Hematopoietic multipotent progenitor cell (in vitro differentiated cells): ENCODE measurements around the gene PDCD1. TPM values are rescaled to one million over a fixed set of nuclear protein-coding genes. Genes with fewer than 3 reads are reported as not detected.
A peak's percentile ranks its signal among the peaks of the same experiment; 100 is the strongest.
"Not testable (repeated sequence)": the region's sequence is repeated elsewhere in the genome, so short reads cannot be mapped to it uniquely, and the experiment has no call there.

Source experiments
- DNase-seq, 3 donors: peaks; one replicate each; pipeline ENCODE4 v3.0.0-alpha.2; 2011 to 2015; ENCODE audit warnings: low read depth in 2 of 3, low spot score in 2 of 3
- total RNA-seq: library from RNA; depleted of rRNA; stranded (reverse); fragments of >200 nt; gene quantifications from one replicate; pipeline ENCODE4 v1.2.3, GENCODE V29; 2012

PDCD1 gene
- total RNA-seq, 1 donor = 0.27 TPM

DNA sequence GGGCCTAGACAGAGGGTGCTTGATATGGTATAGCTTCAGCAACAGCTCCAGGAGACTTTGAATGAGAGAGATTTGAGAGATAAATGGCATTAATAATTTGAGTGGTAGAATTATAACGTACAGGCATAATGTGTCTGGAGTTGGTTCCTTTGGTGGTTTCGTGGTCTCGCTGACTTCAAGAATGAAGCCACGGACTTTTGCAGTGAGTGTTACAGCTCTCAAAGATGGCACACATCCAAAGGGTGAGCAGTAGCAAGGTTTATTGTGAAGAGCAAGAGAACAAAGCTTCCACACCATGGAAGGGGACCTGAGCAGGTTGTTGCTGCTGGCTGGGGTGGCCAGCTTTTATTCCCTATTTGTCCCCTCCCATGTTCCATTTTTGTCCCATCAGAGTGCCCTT is 23.1 kb downstream of the PDCD1 start:
- peak in 1 of 3 donors; percentile 54 for DNase-seq

DNA sequence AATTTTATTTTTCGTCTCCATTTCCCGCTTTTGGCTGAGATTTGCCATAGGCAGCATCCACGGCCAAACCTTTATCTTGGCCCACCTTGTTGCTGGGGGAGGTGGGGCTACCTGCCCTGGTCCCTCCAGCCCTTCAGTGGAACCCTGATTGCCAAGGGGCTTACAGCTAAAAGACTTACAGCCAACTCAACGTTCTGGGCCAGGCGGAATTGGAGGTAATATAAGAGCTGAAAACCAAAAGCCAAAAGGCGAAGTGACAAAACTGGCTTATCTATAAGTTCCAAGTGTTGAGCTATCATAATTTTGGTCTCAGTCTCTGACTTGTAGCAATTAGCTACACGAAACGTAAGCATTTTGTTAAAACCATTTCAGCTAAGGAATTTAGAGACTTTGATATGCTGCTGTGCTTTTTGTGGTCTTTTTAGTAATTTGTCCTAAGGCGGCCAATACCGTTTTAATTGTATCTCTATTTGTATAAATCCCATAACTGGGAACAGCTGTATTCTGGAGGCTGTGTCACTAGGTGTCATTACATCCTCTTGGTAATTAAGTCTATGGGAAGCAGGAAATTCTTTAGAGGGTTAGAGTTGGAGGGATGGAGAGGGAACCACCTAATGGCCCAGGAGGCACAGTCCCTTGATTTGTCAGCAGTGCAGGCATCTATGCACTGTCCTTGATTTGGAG is 24.0 kb downstream of the PDCD1 start:
- no peak for DNase-seq

DNA sequence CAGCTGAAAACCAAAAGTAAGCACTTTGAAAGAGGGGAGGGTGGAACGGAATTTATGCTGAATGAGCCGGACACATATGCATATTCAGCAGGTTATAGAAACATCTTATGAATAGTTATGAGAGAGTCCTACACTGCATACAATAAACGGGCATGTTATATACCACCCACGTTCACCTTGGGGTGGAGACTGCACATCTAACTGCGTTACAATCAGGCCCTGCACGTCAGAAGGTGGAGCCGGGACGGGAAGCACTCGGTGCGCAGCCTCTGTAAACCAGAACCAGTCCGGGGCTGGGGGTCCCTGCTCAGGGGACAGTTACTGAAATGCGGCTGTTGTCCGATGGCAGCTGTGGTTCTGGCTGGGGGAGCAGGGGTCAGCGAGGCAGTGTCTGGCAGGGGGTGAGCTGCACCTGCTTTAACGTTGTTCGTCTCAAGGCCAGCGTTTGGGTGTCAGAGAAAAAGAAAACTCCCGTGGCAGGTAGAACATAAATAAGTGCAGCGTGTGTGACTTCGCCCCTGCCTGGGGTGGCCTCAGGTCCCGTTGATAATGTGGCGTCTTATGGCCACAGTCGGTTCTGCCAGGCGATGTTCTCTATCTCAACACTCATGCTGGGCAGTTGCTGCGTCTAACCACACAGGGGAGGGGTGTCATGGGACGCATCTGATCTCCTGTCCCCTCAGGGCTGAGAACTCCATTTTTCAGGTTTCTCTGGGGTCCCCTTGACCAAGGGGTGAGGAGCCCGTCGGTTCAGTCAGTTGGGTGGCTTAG is 24.8 kb downstream of the PDCD1 start:
- DNase-seq = not testable (repeated sequence)

DNA sequence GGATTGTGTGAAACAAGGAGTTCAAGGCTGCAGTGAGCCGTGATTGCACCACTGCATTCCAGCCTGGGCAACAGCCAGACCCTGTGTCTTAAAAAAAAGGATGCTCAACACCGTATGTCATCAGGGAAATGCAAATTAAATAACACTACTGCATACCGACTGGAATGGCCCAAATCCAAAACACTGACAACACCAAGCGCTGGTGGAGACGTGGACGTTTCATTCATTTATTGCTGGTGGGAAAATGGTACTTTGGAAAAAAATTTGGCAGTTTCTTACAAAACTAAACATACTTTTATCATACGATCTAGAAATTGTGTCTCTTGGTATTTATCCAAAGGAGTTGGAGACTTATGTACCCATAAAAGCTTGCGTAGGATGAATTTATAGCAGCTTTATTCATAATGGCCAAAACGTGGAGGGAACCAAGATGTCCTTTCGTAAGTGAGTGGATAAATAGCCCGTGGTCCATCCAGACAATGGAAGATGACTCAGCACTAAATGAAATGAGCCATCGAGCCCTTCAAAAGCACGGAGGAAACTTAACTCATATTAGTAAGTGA is 25.5 kb downstream of the PDCD1 start:
- DNase-seq = no peak

DNA sequence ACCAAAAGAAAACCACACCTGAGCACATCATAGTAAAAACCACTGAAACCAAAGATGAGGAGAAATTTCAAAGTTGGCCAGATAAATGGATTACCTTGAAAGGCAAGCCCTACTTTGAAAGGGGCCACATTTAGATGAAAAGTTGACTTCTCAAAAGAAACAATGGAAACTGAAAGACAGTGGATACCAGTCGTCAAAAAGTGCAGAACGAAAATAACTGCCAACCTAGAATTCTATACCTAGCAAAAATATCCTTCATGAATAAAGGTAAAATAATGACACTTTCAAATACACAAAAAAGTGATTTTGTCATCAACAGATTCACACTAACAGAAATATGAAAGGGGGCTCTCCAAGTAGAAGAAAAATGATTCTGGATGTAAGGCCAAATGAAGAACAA is 31.3 kb downstream of the PDCD1 start:
- no peak for DNase-seq

DNA sequence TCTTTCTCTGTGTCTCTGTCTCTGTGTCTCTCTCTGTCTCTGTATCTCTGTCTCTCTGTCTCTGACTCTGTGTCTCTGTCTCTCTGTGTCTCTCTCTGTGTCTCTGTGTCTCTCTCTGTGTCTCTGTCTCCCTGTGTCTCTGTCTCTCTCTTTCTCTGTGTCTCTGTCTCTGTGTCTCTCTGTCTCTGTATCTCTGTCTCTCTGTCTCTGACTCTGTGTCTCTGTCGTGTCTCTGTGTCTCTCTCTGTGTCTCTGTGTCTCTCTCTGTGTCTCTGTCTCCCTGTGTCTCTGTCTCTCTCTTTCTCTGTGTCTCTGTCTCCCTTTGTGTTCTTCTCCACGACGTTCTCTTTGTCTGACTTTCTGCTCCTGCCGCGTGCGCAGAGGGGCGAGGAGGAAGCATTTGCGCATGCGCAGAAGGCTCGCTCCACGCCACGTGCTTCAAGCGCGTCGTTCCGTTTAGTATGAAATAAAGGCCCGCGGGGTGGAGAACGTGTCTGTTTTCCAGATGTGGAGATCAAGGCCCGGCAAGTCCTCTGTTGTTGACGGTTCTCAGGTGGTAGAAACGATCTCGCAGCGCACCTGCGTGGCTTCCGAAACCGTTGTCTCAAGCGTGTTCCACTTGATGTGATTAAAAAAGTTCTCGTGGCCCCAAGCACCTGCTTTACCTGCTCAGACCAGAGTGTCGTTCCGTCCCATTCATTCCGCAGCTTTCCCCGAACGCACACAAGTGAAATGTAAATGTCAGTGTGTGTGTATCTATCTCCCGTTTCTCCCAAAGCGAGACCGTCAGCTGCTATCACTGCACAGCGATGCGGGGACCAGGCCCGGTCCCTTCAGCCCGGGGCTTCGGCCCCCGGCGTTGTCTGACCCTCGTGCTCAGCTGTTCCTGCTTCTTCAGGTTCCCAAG is 34.9 kb downstream of the PDCD1 start:
- peak in 1 of 3 donors; percentile 37 for DNase-seq

DNA sequence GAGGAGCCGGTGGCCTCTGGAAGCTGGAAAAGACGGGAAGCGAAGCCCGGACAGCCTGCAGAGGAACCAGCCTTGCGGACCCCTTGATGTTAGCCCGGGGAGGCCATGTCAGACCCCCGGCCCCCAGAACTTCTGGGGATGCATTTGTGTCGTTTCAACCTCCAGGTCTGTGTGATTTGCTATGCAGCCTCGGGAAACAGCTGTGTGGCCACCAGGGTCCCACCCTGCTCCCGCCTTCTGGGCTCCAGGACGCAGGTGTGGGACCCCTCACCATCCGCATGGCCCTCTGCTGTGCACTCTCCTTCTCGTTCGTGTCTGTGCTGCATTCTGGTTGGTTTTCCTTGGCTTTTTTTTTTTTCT is 36.5 kb downstream of the PDCD1 start:
- DNase-seq = no peak

DNA sequence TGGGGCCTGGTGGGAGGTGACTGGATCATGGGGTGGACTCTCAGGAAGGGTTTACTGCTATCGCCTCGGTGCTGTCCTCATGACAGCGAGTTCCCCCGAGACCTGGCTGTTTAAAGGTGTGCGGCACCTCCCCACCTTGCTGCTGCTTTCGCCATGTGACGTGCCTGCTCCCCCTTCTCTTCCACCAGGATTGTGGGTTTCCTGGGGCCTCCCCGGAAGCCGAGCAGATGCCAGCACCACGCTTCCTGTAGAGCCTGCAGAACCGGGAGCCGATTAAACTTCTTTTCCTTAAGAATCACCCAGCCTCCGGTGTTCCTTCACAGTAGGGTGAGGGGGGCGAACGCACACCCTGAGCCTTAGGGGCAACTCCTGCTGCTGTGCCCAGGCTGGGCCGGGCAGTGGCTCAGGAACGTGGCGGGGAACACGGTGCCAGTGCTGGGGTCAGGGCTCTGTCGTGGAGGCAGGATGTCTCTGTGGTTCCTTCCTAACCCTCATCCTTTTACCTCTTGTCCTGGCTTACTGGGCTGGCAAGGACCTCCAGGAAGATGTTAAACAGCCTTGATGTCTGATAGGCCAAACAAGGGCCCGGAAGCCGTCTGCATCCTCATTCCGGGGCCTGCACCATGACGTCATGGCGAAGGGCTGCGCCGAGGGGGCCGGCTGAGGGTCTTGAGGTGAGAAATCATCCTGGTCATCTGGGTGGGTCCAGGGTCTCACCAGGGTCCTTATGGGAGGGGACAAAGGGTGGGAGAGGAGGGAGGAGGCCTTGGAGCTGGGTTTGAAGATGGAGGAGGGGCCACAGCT is 37.0 kb downstream of the PDCD1 start:
- DNase-seq = no peak

DNA sequence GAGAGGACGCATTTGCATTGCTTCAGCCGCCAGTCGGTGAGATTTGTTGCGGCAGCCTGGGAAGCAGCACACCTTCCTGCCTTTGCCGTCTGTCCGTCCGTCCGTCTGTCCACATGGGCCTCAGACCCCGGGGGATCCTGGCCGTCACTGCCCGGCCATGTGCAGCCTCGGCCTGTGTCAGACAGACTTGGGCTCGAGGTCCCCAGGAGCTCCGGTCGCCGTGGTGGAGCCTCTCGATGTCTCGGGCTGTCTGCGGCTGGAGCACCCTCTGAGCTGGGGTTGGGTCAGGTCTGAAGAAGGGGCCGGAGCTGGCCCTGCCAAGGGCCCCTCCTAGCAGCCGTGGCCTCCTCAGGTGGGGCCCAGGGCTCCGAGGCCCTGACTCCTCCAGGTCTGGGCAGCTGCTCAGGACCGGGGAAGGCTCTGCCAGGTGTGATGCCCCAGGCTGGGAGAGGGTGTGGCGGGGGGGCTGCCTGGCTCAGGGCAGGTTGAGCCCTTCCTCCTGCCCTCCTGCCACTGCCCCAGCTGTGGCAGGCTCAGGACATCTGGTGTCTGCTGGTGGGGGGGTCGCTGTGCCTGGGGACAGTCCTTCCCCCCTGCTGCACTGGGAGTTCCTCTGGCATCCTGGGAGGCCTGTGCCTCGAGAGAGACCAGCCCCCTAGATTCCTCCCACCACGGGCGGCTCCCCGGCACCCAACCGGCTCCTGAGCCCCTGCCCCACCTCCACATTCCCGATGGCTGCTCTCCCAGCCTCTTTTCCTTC is 37.9 kb downstream of the PDCD1 start:
- DNase-seq = no peak

DNA sequence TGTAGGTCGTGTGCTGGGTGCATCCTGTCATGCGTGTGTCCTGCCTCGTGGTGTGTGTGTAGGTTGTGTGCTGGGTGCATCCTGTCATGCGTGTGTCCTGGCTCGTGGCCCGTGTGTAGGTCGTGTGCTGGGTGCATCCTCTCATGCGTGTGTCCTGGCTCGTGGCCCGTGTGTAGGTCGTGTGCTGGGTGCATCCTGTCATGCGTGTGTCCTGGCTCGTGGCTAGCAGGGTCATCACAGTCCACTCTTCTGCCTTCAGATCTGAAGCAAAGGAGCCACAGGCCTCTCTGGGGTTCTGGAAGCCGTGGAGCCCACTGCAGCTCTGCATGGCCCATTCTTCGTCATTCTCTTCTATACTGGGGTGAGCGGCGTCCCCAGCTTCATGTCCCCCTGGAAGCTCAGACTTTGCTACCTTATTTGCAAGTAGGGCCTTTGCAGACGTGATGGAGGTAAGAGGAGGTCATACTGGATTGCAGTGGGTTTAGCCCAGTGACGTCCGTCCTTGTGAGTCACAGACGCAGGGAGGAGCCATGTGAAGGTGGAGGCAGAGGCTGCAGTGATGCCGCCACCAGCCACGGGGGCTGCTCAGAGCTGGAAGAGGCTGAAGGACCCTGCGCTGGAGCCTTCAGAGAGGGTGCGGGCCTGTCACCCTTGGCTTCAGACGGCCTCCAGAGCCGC is 38.6 kb downstream of the PDCD1 start:
- DNase-seq = not testable (repeated sequence)

DNA sequence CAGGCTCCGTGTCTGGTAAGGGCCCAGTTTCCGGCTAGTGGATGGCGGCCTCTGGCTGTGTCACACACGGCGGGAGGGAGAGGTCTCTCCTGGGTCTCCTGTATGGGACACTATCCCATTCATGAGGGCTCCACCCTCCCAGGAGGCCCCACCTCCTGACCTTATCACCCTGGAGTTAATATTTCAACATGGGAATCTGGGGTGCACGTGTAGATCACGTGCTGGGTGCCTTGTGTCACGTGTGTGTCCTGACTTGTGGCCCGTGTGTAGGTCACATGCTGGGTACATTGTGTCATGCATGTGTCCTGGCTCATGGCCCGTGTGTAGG is 39.8 kb downstream of the PDCD1 start:
- no peak for DNase-seq

DNA sequence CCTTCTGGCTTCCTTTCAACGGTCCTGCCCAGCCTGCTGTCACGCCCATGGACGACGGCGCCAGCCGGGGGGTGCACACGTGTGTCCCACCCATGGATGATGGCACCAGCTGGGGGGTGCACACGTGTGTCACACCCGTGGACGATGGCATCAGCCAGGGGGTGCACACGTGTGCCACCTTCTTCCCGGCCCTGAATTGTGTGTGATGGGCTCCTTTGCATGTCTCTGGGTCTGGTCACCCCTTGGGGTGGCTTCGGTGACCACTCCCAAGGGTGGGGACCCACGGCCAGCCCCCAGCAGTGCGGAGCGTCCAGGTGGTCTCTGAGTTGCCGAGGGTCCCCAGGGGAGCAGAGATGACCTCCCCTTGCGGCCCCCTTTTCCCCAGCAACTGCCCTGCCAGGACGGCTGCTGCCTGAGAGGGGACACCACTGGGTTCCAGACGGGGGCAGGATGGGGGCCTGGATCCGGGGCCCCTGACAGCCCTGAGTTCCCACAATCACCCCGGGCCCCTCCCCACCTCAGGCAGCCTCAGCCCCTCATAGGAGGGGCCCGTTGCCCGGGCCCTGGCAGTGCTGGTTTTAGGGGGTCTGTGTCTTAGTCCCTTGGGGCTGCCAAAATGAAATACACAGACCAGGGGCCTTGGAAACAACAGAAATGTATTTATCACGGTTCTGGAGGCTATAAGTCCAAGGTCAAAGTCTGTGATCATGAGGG is 40.3 kb downstream of the PDCD1 start:
- no peak for DNase-seq

DNA sequence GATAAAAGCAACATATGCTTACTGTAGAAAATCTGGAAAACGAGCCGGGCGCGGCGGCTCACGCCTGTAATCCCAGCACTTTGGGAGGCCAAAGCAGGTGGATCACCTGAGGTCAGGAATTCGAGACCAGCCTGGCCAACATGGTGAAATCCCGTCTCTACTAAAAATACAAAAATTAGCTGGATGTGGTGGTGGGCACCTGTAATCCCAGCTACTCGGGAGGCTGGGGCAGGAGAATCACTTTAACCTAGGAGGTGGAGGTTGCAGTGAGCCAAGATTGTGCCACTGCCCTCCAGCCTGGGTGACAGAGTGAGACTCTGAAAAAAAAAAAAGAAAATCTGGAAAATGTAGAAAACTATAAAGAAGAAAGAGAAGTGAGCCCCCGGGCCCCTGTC is 40.9 kb downstream of the PDCD1 start:
- DNase-seq = not testable (repeated sequence)

DNA sequence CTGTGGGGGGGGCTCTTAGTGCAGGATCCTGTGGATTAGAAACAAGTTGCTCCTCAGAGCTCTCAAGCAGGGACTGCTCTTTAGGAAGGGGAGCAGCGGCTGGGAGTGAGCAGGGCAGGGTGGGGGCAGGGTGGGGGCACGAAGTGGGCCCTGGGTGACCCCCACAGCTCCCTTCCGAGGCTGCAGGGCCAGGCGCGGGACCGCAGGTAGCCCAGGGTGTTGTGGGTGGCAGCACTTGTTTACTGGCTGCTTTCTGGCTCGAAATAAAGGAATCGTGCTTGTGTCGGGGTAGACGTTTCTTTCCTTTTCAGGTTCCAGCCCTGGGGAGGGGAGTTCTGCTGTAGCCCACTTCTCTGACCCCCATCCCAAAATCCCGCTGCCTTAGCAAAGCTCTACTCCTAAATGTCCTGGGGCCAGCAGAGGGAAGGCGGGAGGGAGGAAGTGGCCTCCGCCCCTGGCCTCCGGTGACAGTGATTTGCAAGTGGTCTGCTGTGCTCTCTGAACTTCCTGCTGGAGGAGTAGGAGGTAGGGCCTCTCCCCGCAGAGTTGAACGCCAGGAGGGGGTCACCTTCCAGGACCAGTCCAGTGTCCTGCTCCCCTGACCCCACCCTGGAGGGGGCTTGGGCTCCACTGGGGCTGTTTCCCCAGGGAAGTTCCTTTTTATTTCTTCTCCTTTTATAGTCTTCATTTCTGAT is 41.4 kb downstream of the PDCD1 start:
- DNase-seq = no peak

DNA sequence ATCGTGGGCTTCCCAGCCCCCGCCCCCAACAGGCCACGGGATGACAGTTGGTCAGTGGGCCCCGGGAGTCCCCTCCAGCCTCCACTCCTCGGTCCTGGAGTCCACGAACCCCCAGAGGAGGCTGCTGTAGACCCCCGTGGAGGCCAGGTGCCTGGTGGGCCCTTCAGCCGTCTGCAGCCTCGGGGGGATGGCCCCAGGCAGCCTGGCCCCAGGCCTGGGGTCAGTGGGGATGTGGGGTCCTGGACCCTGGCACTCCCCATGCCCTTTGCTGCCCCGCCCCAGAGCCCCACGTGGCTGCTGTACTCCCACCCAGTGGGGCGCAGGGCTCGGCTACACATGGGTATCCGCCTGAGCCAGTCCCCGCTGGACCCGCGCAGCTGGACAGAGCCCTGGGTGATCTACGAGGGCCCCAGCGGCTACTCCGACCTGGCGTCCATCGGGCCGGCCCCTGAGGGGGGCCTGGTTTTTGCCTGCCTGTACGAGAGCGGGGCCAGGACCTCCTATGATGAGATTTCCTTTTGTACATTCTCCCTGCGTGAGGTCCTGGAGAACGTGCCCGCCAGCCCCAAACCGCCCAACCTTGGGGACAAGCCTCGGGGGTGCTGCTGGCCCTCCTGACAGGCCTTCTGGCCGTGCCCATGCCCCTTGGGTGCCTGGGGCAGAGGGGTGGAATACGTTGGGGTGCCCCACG is 42.1 kb downstream of the PDCD1 start:
- no peak for DNase-seq

DNA sequence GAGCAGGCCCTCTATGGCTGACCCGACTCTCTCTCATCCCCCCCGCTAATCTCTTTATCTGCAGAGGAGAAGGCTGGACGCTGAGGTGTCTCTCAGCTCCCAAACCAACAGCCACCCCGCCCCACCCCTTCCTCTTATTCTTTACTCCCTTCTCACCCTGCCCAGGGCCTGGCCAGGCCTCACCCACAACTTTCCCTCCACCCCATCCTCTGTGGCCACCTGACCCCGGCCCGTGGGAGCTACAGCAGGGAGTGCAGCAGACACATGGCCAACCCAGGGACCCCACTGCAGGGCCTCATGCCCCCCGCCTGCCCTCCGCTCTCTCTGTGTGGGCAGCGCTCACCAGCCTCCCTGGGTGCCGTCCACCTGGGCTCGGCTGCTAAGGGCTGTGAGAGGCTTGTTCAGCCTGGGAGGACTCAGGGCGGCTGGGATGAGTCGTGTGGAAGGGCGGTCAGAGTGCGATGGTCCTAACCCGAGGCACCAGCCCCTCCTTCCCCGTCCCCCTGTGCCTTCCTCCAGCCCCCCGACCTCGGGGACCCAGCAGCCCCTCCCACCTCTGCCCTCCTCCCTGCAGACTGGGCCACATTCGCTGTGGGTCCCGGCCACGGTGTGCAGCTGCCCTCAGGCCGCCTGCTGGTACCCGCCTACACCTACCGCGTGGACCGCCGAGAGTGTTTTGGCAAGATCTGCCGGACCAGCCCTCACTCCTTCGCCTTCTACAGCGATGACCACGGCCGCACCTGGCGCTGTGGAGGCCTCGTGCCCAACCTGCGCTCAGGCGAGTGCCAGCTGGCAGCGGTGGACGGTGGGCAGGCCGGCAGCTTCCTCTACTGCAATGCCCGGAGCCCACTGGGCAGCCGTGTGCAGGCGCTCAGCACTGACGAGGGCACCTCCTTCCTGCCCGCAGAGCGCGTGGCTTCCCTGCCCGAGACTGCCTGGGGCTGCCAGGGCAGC is 42.9 kb downstream of the PDCD1 start:
- DNase-seq = no peak
